ENCODE results near the gene CACNG8. TPM values are rescaled to one million over a fixed set of nuclear protein-coding genes. Genes with fewer than 3 reads are reported as not detected.

CACNG8 gene
- total RNA-seq, 8 experiments from 2014 or later: 0.15 to 6.1 (median 1.6) TPM

GRCh38 chr19:53951436-53951835 lies 11.3 kb upstream of the CACNG8 start:
- ATAC-seq (replicated peaks in 6 of 8): no peak
- no peaks in the 10 kb centered on the region for H3K4me1 ChIP-seq (replicated peaks in 1 of 2)
- no peak overlapping the region for H3K27ac ChIP-seq
- 36 to 100% (median 61%) methylated on average over 1 to 7 of the region's 11 CpGs for WGBS, 10 experiments
- no peak overlapping the region for H3K4me3 ChIP-seq
- in situ Hi-C loops (cut with MboI; ENCODE audit: low pct_unique_long_range_greater_than_20kb in 2 of 9, low sequenced_read_pairs in 9 of 9, unreplicated experiment in 9 of 9): no loop called here

DNA sequence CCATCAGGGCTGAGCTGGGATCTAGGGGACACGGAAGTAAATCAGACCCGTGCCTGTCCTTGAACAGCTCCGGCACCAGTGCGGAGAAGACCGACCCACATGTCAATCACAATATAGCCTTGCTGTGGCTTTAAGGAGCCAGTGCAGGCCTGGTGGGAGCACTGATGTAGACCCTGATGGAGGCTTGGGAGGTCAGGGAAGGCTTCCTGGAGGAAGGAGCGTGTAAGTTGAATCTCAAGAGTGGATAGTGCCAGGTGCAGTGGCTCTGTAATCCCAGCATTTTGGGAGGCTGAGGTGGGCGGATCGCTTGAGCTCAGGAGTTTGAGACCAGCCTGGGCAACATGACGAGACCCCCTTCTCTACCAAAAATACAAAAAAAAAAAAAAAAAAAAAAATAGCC lies 10.8 kb upstream of the CACNG8 start:
- no peak for ATAC-seq (replicated peaks in 6 of 8)
- in situ Hi-C loops (cut with MboI; ENCODE audit: low pct_unique_long_range_greater_than_20kb in 2 of 9, low sequenced_read_pairs in 9 of 9, unreplicated experiment in 9 of 9): no loop called here
- H3K27ac ChIP-seq: no peak overlapping the region
- WGBS, 10 experiments: 0 to 100% (median 75%) methylated on average over 1 to 9 of the region's 9 CpGs; no CpG with 5 or more reads in 1 of the 10 experiments
- no peaks in the 10 kb centered on the region for H3K4me1 ChIP-seq (replicated peaks in 1 of 2)
- no peak overlapping the region for H3K4me3 ChIP-seq

- WGBS, 10 experiments: 0 to 100% (median 81%) methylated on average over 1 to 7 of the region's 8 CpGs; no CpG with 5 or more reads in 2 of the 10 experiments
- Histone ChIP-seq H3K4me3 (no peak overlapping the region), H3K4me1 (replicated peaks in 1 of 2) (peaks cover 5 to 7% of the 10 kb centered on the region in 2 donors), H3K27ac (no peak overlapping the region)
- in situ Hi-C loops (cut with MboI; ENCODE audit: low pct_unique_long_range_greater_than_20kb in 2 of 9, low sequenced_read_pairs in 9 of 9, unreplicated experiment in 9 of 9): no loop called here
- ATAC-seq (replicated peaks in 6 of 8): no peak
Measured at GRCh38 chr19:53953383-53953782, 9.4 kb upstream of the CACNG8 start.

DNA sequence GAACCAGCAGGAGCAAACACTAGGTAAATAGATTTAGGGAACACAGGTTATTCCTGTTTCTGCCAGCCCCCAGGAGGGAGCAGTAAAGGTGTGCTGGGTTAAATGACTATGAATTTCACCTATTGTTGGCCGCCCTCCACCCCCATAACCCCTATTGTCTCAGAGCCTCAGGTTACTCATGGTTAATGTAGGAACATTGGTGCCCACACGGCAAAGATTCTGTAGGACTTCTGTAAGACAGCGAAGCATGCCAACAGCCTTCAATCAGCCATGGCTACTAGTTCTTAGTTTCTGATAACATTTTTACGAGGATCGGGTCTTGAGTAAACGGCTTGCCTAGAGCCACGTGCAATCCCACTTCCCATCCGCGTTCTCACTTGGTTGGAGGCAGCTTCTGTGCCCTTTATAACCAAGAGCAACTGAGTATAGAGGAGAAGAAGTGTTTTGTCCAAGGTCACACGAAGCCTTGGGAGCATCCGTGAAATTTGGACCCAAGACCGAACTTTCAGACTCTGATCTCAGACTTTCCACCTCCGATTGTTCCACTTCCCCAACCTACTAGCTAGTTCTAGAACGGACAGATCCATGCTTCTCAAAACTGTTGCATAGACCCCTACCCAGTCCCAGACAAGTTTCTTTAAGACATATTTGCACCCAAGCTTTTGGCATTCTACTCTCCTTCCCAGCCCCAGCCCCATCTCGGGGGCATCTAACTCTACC lies 5.1 kb upstream of the CACNG8 start:
- WGBS, 10 experiments: 0 to 40% (median 16%) methylated on average over 1 to 13 of the region's 15 CpGs; no CpG with 5 or more reads in 2 of the 10 experiments
- peaks cover 22 to 31% of the 10 kb centered on the region in 2 donors for H3K4me1 ChIP-seq (replicated peaks in 1 of 2)
- in situ Hi-C loops (cut with MboI; ENCODE audit: low pct_unique_long_range_greater_than_20kb in 2 of 9, low sequenced_read_pairs in 9 of 9, unreplicated experiment in 9 of 9): no loop called here
- H3K4me3 ChIP-seq: peak overlapping the region in 1 of 5 donors; percentile 35
- ATAC-seq (replicated peaks in 6 of 8): no peak
- H3K27ac ChIP-seq: no peak overlapping the region

DNA sequence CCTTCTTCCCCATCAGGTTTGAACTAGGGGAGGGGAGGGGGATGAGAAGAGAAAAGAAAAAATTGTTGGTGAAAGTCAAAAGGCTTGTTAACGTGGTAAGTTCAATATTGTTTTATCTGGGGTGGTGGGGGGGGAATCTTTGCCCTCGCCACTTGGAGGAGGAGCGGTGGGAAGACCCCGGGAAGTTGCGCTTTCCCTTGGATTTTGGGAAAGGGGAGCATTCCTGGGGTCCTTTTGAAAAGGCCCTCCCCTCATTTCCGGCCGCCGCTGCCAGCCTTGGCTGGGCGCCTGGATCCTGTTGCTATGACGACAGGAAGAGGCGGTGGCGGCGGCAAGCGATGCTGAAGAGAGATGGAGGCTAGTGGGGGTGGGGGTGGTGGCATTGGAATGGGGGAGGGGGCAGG lies 4.6 kb upstream of the CACNG8 start:
- ATAC-seq (replicated peaks in 6 of 8): peak in 5 of 8 experiments; percentile 67 to 87 (median 75)
- Histone ChIP-seq H3K4me3 (peak overlapping the region; percentile 28 to 35 (median 31)), H3K4me1 (replicated peaks in 1 of 2) (peaks cover 26 to 35% of the 10 kb centered on the region in 2 donors), H3K27ac (peak overlapping the region in 1 of 2 donors; percentile 81)
- in situ Hi-C loops (cut with MboI; ENCODE audit: low pct_unique_long_range_greater_than_20kb in 2 of 9, low sequenced_read_pairs in 9 of 9, unreplicated experiment in 9 of 9): no loop called here
- 50% methylated on average over 1 of the region's 14 CpGs; no CpG with 5 or more reads in 9 of the 10 experiments for WGBS, 10 experiments

GRCh38 chr19:53958823-53959757 lies 3.6 kb upstream of the CACNG8 start:
- peak in 4 of 8 experiments; percentile 8 to 32 (median 17) for ATAC-seq (replicated peaks in 6 of 8)
- in situ Hi-C loops (cut with MboI; ENCODE audit: low pct_unique_long_range_greater_than_20kb in 2 of 9, low sequenced_read_pairs in 9 of 9, unreplicated experiment in 9 of 9): no loop called here
- Histone ChIP-seq H3K4me3 (peak overlapping the region; percentile 28 to 35 (median 31)), H3K4me1 (replicated peaks in 1 of 2) (peaks cover 28 to 38% of the 10 kb centered on the region in 2 donors), H3K27ac (peak overlapping the region; percentile 31 to 81)
- 0% methylated on average over 1 to 3 of the region's 22 CpGs; no CpG with 5 or more reads in 5 of the 10 experiments for WGBS, 10 experiments

GRCh38 chr19:53960187-53960586 lies 2.5 kb upstream of the CACNG8 start:
- Histone ChIP-seq H3K4me1 (replicated peaks in 1 of 2) (peaks cover 28 to 38% of the 10 kb centered on the region in 2 donors), H3K4me3 (peak overlapping the region in 2 of 5 donors; percentile 6 to 28), H3K27ac (no peak overlapping the region)
- in situ Hi-C loops (cut with MboI; ENCODE audit: low pct_unique_long_range_greater_than_20kb in 2 of 9, low sequenced_read_pairs in 9 of 9, unreplicated experiment in 9 of 9): no loop called here
- 0 to 15% (median 0%) methylated on average over 1 to 5 of the region's 10 CpGs; no CpG with 5 or more reads in 5 of the 10 experiments for WGBS, 10 experiments
- peak in 4 of 8 experiments; percentile 7 to 24 (median 16) for ATAC-seq (replicated peaks in 6 of 8)

- Histone ChIP-seq H3K27ac (no peak overlapping the region), H3K4me1 (replicated peaks in 1 of 2) (peaks cover 28 to 38% of the 10 kb centered on the region in 2 donors), H3K4me3 (peak overlapping the region in 1 of 5 donors; percentile 28)
- WGBS, 10 experiments: 0% methylated on average over 1 of the region's 8 CpGs; no CpG with 5 or more reads in 9 of the 10 experiments
- ATAC-seq (replicated peaks in 6 of 8): no peak
- in situ Hi-C loops (cut with MboI; ENCODE audit: low pct_unique_long_range_greater_than_20kb in 2 of 9, low sequenced_read_pairs in 9 of 9, unreplicated experiment in 9 of 9): no loop called here
Measured at GRCh38 chr19:53960886-53961285, 1.9 kb upstream of the CACNG8 start.

GRCh38 chr19:53961523-53962356 lies 997 bp upstream of the CACNG8 start:
- ATAC-seq (replicated peaks in 6 of 8): peak in 4 of 8 experiments; percentile 12 to 89 (median 25)
- 0 to 10% (median 1%) methylated on average over 2 to 8 of the region's 32 CpGs; no CpG with 5 or more reads in 6 of the 10 experiments for WGBS, 10 experiments

GRCh38 chr19:53965091-53965490 lies 2.4 kb downstream of the CACNG8 start:
- 50 to 92% (median 78%) methylated on average over 2 to 9 of the region's 11 CpGs; no CpG with 5 or more reads in 4 of the 10 experiments for WGBS, 10 experiments
- in situ Hi-C loops (cut with MboI; ENCODE audit: low pct_unique_long_range_greater_than_20kb in 2 of 9, low sequenced_read_pairs in 9 of 9, unreplicated experiment in 9 of 9): no loop called here
- ATAC-seq (replicated peaks in 6 of 8): no peak
- Histone ChIP-seq H3K4me3 (no peak overlapping the region), H3K27ac (no peak overlapping the region), H3K4me1 (replicated peaks in 1 of 2) (peaks cover 15 to 24% of the 10 kb centered on the region in 2 donors)

More at GRCh38 chr19:53961523-53962356, 997 bp upstream of the CACNG8 start:
- Histone ChIP-seq H3K4me3 (peak overlapping the region; percentile 19 to 37 (median 37)), H3K27ac (no peak overlapping the region), H3K4me1 (replicated peaks in 1 of 2) (peaks cover 28 to 38% of the 10 kb centered on the region in 2 donors)
- in situ Hi-C loops (cut with MboI; ENCODE audit: low pct_unique_long_range_greater_than_20kb in 2 of 9, low sequenced_read_pairs in 9 of 9, unreplicated experiment in 9 of 9): no loop called here

- WGBS, 10 experiments: 21 to 85% (median 75%) methylated on average over 2 to 7 of the region's 7 CpGs; no CpG with 5 or more reads in 2 of the 10 experiments
- no peak overlapping the region for H3K27ac ChIP-seq
- no peak for ATAC-seq (replicated peaks in 6 of 8)
- H3K4me3 ChIP-seq: no peak overlapping the region
- H3K4me1 ChIP-seq (replicated peaks in 1 of 2): peaks cover 6 to 9% of the 10 kb centered on the region in 2 donors
- in situ Hi-C loops (cut with MboI; ENCODE audit: low pct_unique_long_range_greater_than_20kb in 2 of 9, low sequenced_read_pairs in 9 of 9, unreplicated experiment in 9 of 9): no loop called here
Measured at GRCh38 chr19:53966931-53967330, 4.2 kb downstream of the CACNG8 start.

DNA sequence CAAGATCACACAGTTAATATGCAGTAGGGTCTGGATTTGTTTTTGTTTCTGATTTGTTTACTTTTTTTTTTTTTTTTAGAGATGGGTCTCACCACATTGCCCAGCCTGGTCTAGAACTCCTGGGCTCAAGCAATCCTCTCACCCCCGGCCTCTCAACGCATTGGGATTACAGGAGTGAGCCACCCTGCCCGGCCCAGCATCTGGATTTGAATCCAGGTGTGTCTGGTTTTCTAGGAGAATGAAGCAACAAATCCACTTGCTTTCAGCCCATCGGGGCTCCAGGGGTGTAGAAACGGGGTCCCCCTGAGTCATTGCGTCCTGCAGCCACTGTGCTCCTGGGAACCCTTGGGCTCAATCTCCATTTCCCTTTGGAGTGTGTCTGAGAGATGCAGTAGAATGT lies 6.6 kb downstream of the CACNG8 start:
- Histone ChIP-seq H3K4me1 (replicated peaks in 1 of 2) (no peaks in the 10 kb centered on the region), H3K27ac (no peak overlapping the region), H3K4me3 (no peak overlapping the region)
- WGBS, 10 experiments: 20 to 100% (median 80%) methylated on average over 2 to 6 of the region's 6 CpGs; no CpG with 5 or more reads in 5 of the 10 experiments
- no peak for ATAC-seq (replicated peaks in 6 of 8)
- in situ Hi-C loops (cut with MboI; ENCODE audit: low pct_unique_long_range_greater_than_20kb in 2 of 9, low sequenced_read_pairs in 9 of 9, unreplicated experiment in 9 of 9): no loop called here
